ENCODE data around the gene BACE2.
"Not testable (repeated sequence)": the region's sequence is repeated elsewhere in the genome, so short reads cannot be mapped to it uniquely, and the experiment has no call there.

BACE2 gene

GRCh38 chr21:41186755-41187536, 19.0 kb downstream of the BACE2 start:
- no peak for DNase-seq

DNA sequence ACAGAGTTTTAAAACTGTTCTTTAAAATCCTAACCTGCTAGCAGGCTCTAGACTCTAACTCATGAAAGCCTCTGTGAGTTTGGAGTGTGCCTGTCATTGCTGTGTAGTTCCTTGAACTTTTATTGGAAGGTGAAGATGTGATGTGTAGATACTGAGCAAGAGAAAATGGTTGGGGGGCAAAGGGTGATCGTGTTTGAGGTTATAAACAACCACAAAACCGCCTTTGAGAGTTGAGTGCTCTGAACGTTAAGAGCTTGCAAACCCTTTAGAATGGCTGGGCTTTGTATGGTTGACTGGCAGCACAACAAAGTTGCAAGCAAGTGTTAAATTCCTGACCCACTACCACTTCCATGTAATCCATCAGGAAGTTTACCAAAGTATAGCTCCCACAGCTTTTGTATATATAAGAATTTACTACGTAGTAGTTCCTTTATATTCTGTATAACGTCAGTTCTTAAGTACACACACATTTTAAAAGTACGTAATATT, 19.6 kb downstream of the BACE2 start:
- no peak for DNase-seq

DNA sequence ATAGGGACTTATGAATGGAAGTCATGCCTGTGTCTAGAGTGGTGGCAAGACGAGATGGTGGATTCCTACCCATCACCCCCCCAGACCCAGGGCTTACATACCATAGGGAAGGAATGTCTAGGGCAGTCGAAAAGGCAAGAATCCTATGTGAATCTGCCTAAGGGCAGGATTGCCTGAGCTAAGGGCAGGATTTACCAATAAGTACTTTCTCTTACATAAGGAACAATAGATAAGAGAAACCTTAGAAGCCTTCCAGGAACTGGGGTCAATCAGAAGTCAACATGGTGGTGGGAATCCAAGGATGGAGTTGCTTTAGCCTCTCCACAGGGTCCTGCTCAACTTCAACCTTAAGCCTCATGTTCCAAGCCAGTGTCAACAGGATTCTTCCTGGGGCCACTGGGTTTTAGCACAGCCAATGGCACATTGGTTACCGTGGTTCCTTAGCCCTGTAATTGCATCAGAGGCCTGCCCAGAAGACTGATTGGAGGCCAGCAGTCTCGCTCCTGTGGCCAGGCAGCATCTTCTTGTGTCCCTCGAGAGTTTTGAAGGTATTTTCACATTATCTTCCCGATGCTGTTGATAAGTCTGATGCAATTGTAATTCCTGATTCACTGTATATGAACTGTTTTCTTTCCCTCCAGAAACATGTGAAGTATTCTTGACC, 20.7 kb downstream of the BACE2 start:
- DNase-seq: no peak

DNA sequence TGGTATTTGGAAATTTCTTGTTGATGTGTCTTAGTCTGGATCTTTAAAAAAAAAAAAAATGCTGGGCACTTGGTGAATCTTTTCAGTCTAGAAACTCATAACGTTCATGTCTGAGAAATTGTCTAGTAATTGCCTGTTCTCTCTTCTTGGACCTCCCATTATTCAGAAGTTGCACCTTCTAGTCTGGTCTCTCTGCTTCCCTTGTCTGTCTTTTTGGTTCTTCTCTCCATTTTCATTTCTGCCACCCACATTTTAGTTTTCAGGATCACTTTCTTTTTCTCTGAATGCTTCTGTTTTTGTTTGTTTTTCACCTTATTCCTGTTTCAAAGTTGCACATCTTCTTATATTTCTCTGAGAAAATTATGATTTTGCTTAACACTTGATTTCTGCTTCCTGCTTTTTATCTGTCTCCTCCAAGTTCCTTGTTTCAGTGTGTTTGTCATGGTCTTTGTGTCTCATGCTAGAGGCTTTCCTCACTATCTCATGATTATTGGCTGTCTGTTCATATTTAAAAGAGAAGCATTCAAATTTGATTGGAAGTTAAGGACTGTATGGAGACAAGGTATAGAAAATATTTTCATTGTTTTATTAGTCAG, 21.3 kb downstream of the BACE2 start:
- no peak for DNase-seq

DNA sequence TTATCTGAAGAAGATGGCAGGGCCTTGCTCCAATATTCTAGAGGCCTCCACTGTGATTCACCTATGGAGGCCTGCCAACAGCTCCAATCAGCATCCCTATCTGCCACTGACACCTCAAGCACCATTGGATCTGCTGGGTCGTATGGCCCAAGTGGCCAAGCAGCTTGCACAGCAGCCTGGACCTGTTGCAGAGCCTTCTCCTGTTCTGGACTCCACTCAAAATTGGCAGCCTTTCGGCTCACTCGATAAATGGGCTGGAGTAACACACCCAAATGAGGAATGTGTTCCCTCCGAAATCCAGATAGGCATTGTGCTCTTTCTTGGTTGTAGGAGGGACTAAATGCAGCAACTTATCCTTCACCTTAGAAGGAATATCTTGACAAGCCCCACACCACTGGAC, 24.6 kb downstream of the BACE2 start:
- not testable (repeated sequence) for DNase-seq

DNA sequence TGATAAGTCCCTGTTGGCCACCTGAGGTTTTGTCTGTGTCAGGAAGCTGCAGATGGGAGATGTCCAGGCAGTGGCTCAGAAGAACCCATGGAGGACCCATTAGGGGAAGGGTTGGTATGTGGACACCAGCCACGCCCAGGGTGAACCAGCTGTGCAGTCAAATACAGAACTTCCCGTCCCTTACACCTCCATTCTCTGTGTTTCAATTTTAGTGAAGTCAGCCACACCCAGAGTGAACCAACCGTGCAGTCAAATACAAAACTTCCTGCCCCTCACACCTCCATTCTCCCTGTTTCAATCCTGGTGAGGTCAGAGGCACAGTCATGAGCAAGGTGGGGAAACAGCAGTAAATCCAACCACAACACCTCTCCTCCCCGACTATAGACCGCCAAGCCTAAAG, 27.4 kb downstream of the BACE2 start:
- DNase-seq: no peak

GRCh38 chr21:41196993-41197392, 29.0 kb downstream of the BACE2 start:
- no peak for DNase-seq

GRCh38 chr21:41197582-41197981, 29.6 kb downstream of the BACE2 start:
- DNase-seq: no peak

DNA sequence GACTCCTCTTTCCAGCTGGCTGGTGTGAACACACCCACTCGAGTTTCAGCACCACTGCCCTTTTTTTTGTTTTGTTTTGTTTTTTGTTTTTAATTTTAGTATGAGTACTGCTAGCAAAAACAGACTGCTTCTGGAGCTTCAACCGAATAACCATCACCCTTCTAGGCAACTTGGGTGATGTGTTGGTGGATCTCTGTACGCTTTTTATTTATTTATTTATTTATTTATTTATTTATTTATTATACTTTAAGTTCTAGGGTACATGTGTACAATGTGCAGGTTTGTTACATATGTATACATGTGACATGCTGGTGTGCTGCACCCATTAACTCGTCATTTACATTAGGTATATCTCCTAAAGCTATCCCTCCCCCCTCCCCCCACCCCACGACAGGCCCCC, 30.7 kb downstream of the BACE2 start:
- DNase-seq: not testable (repeated sequence)

- no peak for DNase-seq
These were observed 31.2 kb downstream of the BACE2 start for GRCh38 chr21:41199123-41199522.

DNA sequence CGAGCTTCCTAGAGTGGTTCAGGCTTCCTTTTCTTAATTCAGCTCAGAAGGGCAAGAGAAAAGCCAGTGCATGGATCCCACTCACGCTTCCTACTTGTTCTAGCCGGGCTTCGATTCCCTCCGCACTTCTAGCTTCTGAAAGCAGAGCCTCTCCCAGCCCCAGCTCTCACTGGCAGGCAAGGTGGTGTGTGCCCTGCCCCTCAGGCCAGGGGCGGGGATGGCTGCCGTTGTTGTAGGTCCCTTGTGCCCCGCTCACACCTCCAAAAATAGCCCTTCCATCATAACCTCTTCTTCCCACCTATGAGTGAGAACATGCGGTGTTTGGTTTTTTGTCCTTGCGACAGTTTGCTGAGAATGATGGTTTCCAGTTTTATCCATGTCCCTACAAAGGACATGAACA, 31.6 kb downstream of the BACE2 start:
- DNase-seq: no peak

- no peak for DNase-seq
These were observed 33.4 kb downstream of the BACE2 start for GRCh38 chr21:41201385-41201784.

GRCh38 chr21:41204736-41205135, 36.8 kb downstream of the BACE2 start:
- no peak for DNase-seq

GRCh38 chr21:41207401-41208375, 39.7 kb downstream of the BACE2 start:
- no peak for DNase-seq

DNA sequence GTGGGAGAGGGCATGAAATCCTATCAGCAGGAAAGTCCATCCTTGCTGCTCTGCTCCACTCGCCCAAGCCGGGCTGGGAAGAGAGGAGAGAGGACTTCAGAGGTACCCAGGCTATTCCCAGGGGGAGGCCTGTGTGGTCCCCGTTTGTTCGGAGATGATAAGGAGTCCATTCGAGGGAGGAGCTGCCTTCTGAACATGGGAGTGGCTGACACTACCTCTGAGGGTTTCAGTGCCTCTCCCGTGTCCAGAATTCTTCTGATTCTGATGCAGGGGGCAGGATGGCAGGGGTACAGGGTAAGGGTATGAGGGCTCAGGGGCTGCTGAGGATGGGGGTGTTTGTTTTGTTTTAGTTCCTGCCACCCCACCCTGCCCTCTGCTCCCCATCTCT, 40.4 kb downstream of the BACE2 start:
- DNase-seq: no peak

DNA sequence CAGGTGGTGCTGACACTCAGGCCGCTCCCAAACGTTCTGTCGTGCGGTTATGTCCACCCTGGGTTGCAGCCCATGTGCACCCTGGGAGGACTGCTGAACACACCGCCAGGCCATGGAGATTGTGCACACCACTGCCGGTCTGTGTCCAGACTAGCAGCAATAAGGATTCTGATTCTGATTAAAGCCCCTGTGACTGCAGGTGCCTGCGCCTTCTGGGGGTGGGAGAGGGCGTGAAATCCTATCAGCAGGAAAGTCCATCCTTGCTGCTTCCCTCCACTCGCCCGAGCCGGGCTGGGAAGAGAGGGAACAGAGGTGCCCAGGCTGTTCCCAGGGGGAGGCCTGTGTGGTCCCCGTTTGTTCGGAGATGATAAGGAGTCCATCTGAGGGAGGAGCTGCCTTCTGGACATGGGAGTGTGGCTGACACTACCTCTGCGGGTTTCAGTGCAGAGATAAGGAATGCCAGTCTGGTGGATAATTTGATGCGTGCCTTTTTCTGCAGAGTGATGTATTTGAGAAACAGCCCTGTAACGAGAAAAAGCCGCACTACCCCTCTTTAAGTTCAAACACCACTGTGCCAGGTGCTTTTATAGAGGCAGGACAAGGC, 41.2 kb downstream of the BACE2 start:
- DNase-seq: no peak

- no peak for DNase-seq
These were observed 42.6 kb downstream of the BACE2 start for GRCh38 chr21:41210426-41211059.

GRCh38 chr21:41211060-41211805, 43.3 kb downstream of the BACE2 start:
- DNase-seq: no peak

DNA sequence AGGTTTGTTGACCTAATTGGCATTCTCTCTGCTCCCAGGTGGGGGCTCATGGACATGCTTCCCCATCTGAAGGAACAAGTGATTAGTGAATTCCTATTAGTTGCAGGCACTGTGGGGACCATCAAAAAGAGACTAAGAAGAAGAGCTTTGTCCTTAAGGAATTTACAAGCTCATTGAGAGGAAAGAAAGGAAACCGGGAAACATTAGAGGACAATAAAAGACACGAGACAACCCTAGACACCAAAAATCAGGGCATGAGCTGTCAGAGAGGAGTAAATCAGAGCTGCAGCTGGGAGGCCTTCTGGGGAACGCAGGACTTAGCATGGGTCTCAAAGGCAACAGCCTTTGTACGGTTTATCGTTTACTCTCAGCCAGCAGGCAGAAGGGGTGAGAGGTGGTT, 45.1 kb downstream of the BACE2 start:
- DNase-seq: no peak

- DNase-seq: no peak
These were observed 48.0 kb downstream of the BACE2 start for GRCh38 chr21:41215856-41216408.

- no peak for DNase-seq
These were observed 48.5 kb downstream of the BACE2 start for GRCh38 chr21:41216486-41216885.
